Esophagus muscularis mucosa (tissue), 4 donors: ENCODE measurements around the gene TTC39B. TPM values are rescaled to one million over a fixed set of nuclear protein-coding genes. Genes with fewer than 3 reads are reported as not detected.

ENCODE experiments used
- DNase-seq: peaks from one replicate; pipeline ENCODE4 v3.0.0-alpha.2; 2017; ENCODE audit errors: extremely low spot score
- H3K27ac ChIP-seq, 4 donors: fragments of 200-600 bp; sonication (generic); replicated peaks in 1 of 4; 1 replicate in 3 of 4; 2 replicates in 1 of 4; pipeline ENCODE4 v1.5.1; 2016 to 2019; ENCODE audit warnings: mild to moderate bottlenecking in 1 of 4
- H3K27me3 ChIP-seq, 4 donors: fragments of 200-600 bp; sonication (generic); one replicate each; pipeline versions ENCODE4 v1.5.1 to v1.6.0; 2016 to 2019
- H3K36me3 ChIP-seq, 4 donors: fragments of 200-600 bp; sonication (generic); one replicate each; pipeline ENCODE4 v1.5.1; 2016 to 2019
- H3K4me1 ChIP-seq, 4 donors: fragments of 200-600 bp; sonication (generic); one replicate each; pipeline ENCODE4 v1.5.1; 2016 to 2019
- H3K4me3 ChIP-seq, 4 donors: fragments of 200-600 bp; sonication (generic); 1 replicate in 2 of 4; 2 replicates in 2 of 4; pipeline ENCODE4 v1.5.1; 2016 to 2019; ENCODE audit warnings: mild to moderate bottlenecking in 4 of 4, moderate library complexity in 1 of 4
- H3K9me3 ChIP-seq, 4 donors: fragments of 200-600 bp; sonication (generic); 1 replicate in 3 of 4; 2 replicates in 1 of 4; pipeline ENCODE4 v1.5.1; 2016 to 2019
- CTCF ChIP-seq, 3 experiments: fragments of 200-600 bp in 2 of 3; fragments of 450-650 bp in 1 of 3; sonication (generic) in 2 of 3; IDR thresholded peaks; one replicate each; pipeline ENCODE4 v1.5.1; 2017 to 2019; ENCODE audit warnings: antibody characterized with exemption in 3 of 3, mild to moderate bottlenecking in 2 of 3, moderate library complexity in 1 of 3
- EP300 ChIP-seq: sonication (generic); formaldehyde crosslinking; IDR thresholded peaks from one replicate; pipeline ENCODE4 v1.6.1; 2017; ENCODE audit warnings: antibody characterized with exemption
- POLR2A ChIP-seq: fragments of 450-650 bp; IDR thresholded peaks from one replicate; pipeline ENCODE4 v1.6.1; 2017; ENCODE audit warnings: antibody characterized with exemption, moderate library complexity, mild to moderate bottlenecking, low read depth
- POLR2AphosphoS5 ChIP-seq, 2 donors: sonication (generic); formaldehyde crosslinking; IDR thresholded peaks; one replicate each; pipeline ENCODE4 v1.6.1; 2017; ENCODE audit warnings: antibody characterized with exemption in 2 of 2
- WGBS: methylation state at CpG from one replicate; pipeline ENCODE4 v1.1.5; 2018; 5-methylcytosine and 5-hydroxymethylcytosine counted together
- intact Hi-C: fragments of 100-400 bp; cut with DNase I; formaldehyde crosslinking; loops from one replicate; pipeline ENCODE4 v1.15.1; 2023
- total RNA-seq, 4 donors: library from RNA; depleted of rRNA; stranded (reverse); fragments of >200 nt; gene quantifications; one replicate each; pipeline versions ENCODE4 v1.1.0 to v1.2.1, GENCODE V29; 2016

The TTC39B gene
- total RNA-seq, 4 donors from 2014 or later, result 8.3 to 13.4 (median 10.9) TPM

- no peaks in the 10 kb centered on the region for H3K9me3 ChIP-seq
- H3K4me3 ChIP-seq, result no peak overlapping the region
- peaks cover 0 to 10% (median 5%) of the 10 kb centered on the region in 4 donors for H3K4me1 ChIP-seq
- intact Hi-C loops, result no loop called here
- H3K27me3 ChIP-seq, result no peaks in the 10 kb centered on the region
- 71% methylated on average over 9 of the region's 9 CpGs for WGBS
- TF ChIP-seq POLR2AphosphoS5 (IDR thresholded peaks at IDR 0.05) (no peak), CTCF (IDR thresholded peaks at IDR 0.05) (peak in 2 of 3 experiments; percentile 41 to 44)
- H3K36me3 ChIP-seq, result no peaks in the 10 kb centered on the region
- no peak overlapping the region for H3K27ac ChIP-seq
- no peak for DNase-seq
Observed at GRCh38 chr9:15277400-15278090, 29.5 kb downstream of the TTC39B start.

GRCh38 chr9:15276328-15276938, 30.6 kb downstream of the TTC39B start:
- Histone ChIP-seq H3K27me3 (no peaks in the 10 kb centered on the region), H3K4me1 (peaks cover 0 to 10% (median 5%) of the 10 kb centered on the region in 4 donors), H3K36me3 (no peaks in the 10 kb centered on the region), H3K4me3 (no peak overlapping the region), H3K27ac (no peak overlapping the region), H3K9me3 (no peaks in the 10 kb centered on the region)
- 88% methylated on average over 4 of the region's 4 CpGs for WGBS
- TF ChIP-seq CTCF (IDR thresholded peaks at IDR 0.05) (no peak), EP300 (no peak), POLR2AphosphoS5 (IDR thresholded peaks at IDR 0.05) (no peak)
- intact Hi-C loops, result no loop called here
- DNase-seq, result no peak

- DNase-seq, result no peak
- Histone ChIP-seq H3K27ac (no peak overlapping the region), H3K36me3 (no peaks in the 10 kb centered on the region), H3K9me3 (no peaks in the 10 kb centered on the region), H3K27me3 (no peaks in the 10 kb centered on the region), H3K4me3 (no peak overlapping the region), H3K4me1 (peaks cover 0 to 9% (median 4%) of the 10 kb centered on the region in 4 donors)
- intact Hi-C loops, result no loop called here
- WGBS, result 81% methylated on average over 1 of the region's 1 CpG
- no peak for TF ChIP-seq EP300
- TF ChIP-seq POLR2AphosphoS5 (IDR thresholded peaks at IDR 0.05), result no peak
- no peak for TF ChIP-seq POLR2A
- TF ChIP-seq CTCF (IDR thresholded peaks at IDR 0.05), result no peak
Observed at GRCh38 chr9:15274425-15274824, 32.6 kb downstream of the TTC39B start.

- no peak overlapping the region for H3K27ac ChIP-seq
- no peak for TF ChIP-seq CTCF (IDR thresholded peaks at IDR 0.05)
- intact Hi-C loops, result no loop called here
- H3K4me1 ChIP-seq, result peaks cover 0 to under 1% (median 0%) of the 10 kb centered on the region in 4 donors
- H3K4me3 ChIP-seq, result no peak overlapping the region
- H3K36me3 ChIP-seq, result no peaks in the 10 kb centered on the region
- WGBS, result 89% methylated on average over 3 of the region's 3 CpGs
- no peaks in the 10 kb centered on the region for H3K27me3 ChIP-seq
- DNase-seq, result no peak
- no peaks in the 10 kb centered on the region for H3K9me3 ChIP-seq
Observed at GRCh38 chr9:15272377-15272928, 34.6 kb downstream of the TTC39B start.
